IPS-18a (cell line): ENCODE data around the gene HBP1.
A peak's percentile ranks its signal among the peaks of the same experiment; 100 is the strongest.

Experiments
- H3K27ac ChIP-seq: one replicate; pipeline ENCODE4 v1.5.1; 2013; ENCODE audit warnings: low read length
- H3K27me3 ChIP-seq: one replicate; pipeline ENCODE4 v1.6.1; 2013; ENCODE audit warnings: mild to moderate bottlenecking, low read length; ENCODE audit not compliant: control insufficient read depth, insufficient read depth
- H3K36me3 ChIP-seq: one replicate; pipeline ENCODE4 v1.6.1; 2013; ENCODE audit warnings: low read depth, low read length; ENCODE audit not compliant: control insufficient read depth
- H3K4me1 ChIP-seq: one replicate; pipeline ENCODE4 v1.6.1; 2013; ENCODE audit warnings: low read depth, low read length; ENCODE audit not compliant: control insufficient read depth
- H3K4me3 ChIP-seq: one replicate; pipeline ENCODE4 v1.5.1; 2013; ENCODE audit warnings: low read length
- H3K9ac ChIP-seq: one replicate; pipeline ENCODE4 v1.6.1; 2013; ENCODE audit warnings: mild to moderate bottlenecking, low read length, moderate library complexity
- H3K9me3 ChIP-seq: one replicate; pipeline ENCODE4 v1.6.1; 2013; ENCODE audit warnings: low read depth, low read length; ENCODE audit not compliant: control insufficient read depth

HBP1 gene

GRCh38 chr7:107158028-107158427 is 10.8 kb upstream of the HBP1 start:
- Histone ChIP-seq H3K4me1 (no peaks in the 10 kb centered on the region), H3K9me3 (no peaks in the 10 kb centered on the region), H3K36me3 (no peaks in the 10 kb centered on the region), H3K27ac (no peak overlapping the region), H3K4me3 (no peak overlapping the region), H3K9ac (no peak overlapping the region), H3K27me3 (no peaks in the 10 kb centered on the region)

- H3K4me1 ChIP-seq: no peaks in the 10 kb centered on the region
- H3K9me3 ChIP-seq: no peaks in the 10 kb centered on the region
- H3K9ac ChIP-seq: no peak overlapping the region
- H3K4me3 ChIP-seq: no peak overlapping the region
- no peaks in the 10 kb centered on the region for H3K36me3 ChIP-seq
- no peak overlapping the region for H3K27ac ChIP-seq
- no peaks in the 10 kb centered on the region for H3K27me3 ChIP-seq
Observed at GRCh38 chr7:107160389-107160788, 8.4 kb upstream of the HBP1 start.

- no peaks in the 10 kb centered on the region for H3K4me1 ChIP-seq
- H3K27ac ChIP-seq: no peak overlapping the region
- H3K9me3 ChIP-seq: no peaks in the 10 kb centered on the region
- no peaks in the 10 kb centered on the region for H3K27me3 ChIP-seq
- no peak overlapping the region for H3K9ac ChIP-seq
- H3K36me3 ChIP-seq: no peaks in the 10 kb centered on the region
- H3K4me3 ChIP-seq: no peak overlapping the region
Observed at GRCh38 chr7:107161415-107161814, 7.4 kb upstream of the HBP1 start.

GRCh38 chr7:107162475-107162874 is 6.3 kb upstream of the HBP1 start:
- Histone ChIP-seq H3K27me3 (no peaks in the 10 kb centered on the region), H3K9me3 (no peaks in the 10 kb centered on the region), H3K27ac (no peak overlapping the region), H3K4me3 (no peak overlapping the region), H3K36me3 (no peaks in the 10 kb centered on the region), H3K9ac (no peak overlapping the region), H3K4me1 (peaks cover 7% of the 10 kb centered on the region)

GRCh38 chr7:107164092-107164491 is 4.7 kb upstream of the HBP1 start:
- no peaks in the 10 kb centered on the region for H3K27me3 ChIP-seq
- no peaks in the 10 kb centered on the region for H3K36me3 ChIP-seq
- no peaks in the 10 kb centered on the region for H3K9me3 ChIP-seq
- no peak overlapping the region for H3K4me3 ChIP-seq
- peaks cover 7% of the 10 kb centered on the region for H3K4me1 ChIP-seq
- H3K9ac ChIP-seq: no peak overlapping the region
- no peak overlapping the region for H3K27ac ChIP-seq

- no peak overlapping the region for H3K27ac ChIP-seq
Observed at GRCh38 chr7:107165341-107165740, 3.5 kb upstream of the HBP1 start.

GRCh38 chr7:107166736-107167426 is 1.9 kb upstream of the HBP1 start:
- no peaks in the 10 kb centered on the region for H3K36me3 ChIP-seq
- peak overlapping the region; percentile 82 for H3K27ac ChIP-seq
- H3K4me1 ChIP-seq: peaks cover 10% of the 10 kb centered on the region
- H3K9ac ChIP-seq: peak overlapping the region; percentile 79
- peak overlapping the region; percentile 85 for H3K4me3 ChIP-seq
- H3K27me3 ChIP-seq: no peaks in the 10 kb centered on the region
- H3K9me3 ChIP-seq: no peaks in the 10 kb centered on the region

More at GRCh38 chr7:107165341-107165740, 3.5 kb upstream of the HBP1 start:
- Histone ChIP-seq H3K9me3 (no peaks in the 10 kb centered on the region), H3K4me1 (peaks cover 7% of the 10 kb centered on the region), H3K27me3 (no peaks in the 10 kb centered on the region), H3K36me3 (no peaks in the 10 kb centered on the region), H3K9ac (no peak overlapping the region), H3K4me3 (no peak overlapping the region)

- Histone ChIP-seq H3K9me3 (no peaks in the 10 kb centered on the region), H3K4me3 (peak overlapping the region; percentile 85), H3K4me1 (peaks cover 10% of the 10 kb centered on the region), H3K27ac (peak overlapping the region; percentile 82), H3K27me3 (no peaks in the 10 kb centered on the region), H3K36me3 (no peaks in the 10 kb centered on the region), H3K9ac (peak overlapping the region; percentile 79)
Observed at GRCh38 chr7:107167483-107168232, 1.1 kb upstream of the HBP1 start.

GRCh38 chr7:107169120-107170050 is 582 bp downstream of the HBP1 start:
- H3K4me1 ChIP-seq: peaks cover 26% of the 10 kb centered on the region
- no peaks in the 10 kb centered on the region for H3K9me3 ChIP-seq
- H3K27me3 ChIP-seq: no peaks in the 10 kb centered on the region
- H3K9ac ChIP-seq: peak overlapping the region; percentile 71
- no peaks in the 10 kb centered on the region for H3K36me3 ChIP-seq
- H3K27ac ChIP-seq: peak overlapping the region; percentile 71
- H3K4me3 ChIP-seq: peak overlapping the region; percentile 80

GRCh38 chr7:107170051-107170915 is 1.5 kb downstream of the HBP1 start:
- Histone ChIP-seq H3K4me3 (peak overlapping the region; percentile 80), H3K9me3 (no peaks in the 10 kb centered on the region), H3K9ac (peak overlapping the region; percentile 71), H3K36me3 (no peaks in the 10 kb centered on the region), H3K27ac (peak overlapping the region; percentile 71), H3K27me3 (no peaks in the 10 kb centered on the region), H3K4me1 (peaks cover 35% of the 10 kb centered on the region)
